ENCODE data around the gene EPS8L3.

Gene EPS8L3

GRCh38 chr1:109784551-109785252, 21.0 kb upstream of the EPS8L3 start:
- no peak overlapping the region for H3K4me3 ChIP-seq (ENCODE audit: low read length)
- H3K36me3 ChIP-seq (ENCODE audit: insufficient read depth, low read length): no peaks in the 10 kb centered on the region
- H3K4me1 ChIP-seq (ENCODE audit: control insufficient read depth, insufficient read depth, low read length): peaks cover 35% of the 10 kb centered on the region
- H3K9ac ChIP-seq (ENCODE audit: low read depth, low read length): no peak overlapping the region
- peaks cover 6% of the 10 kb centered on the region for H3K9me3 ChIP-seq (replicated peaks; ENCODE audit: low read length)
- H3K27me3 ChIP-seq (ENCODE audit: control insufficient read depth, insufficient read depth, low read length): no peaks in the 10 kb centered on the region
- H3K4me2 ChIP-seq (ENCODE audit: low read length): no peak overlapping the region

GRCh38 chr1:109783436-109783835, 19.7 kb upstream of the EPS8L3 start:
- Histone ChIP-seq H3K9ac (ENCODE audit: low read depth, low read length) (no peak overlapping the region), H3K4me3 (ENCODE audit: low read length) (peak overlapping the region; percentile 26), H3K4me2 (ENCODE audit: low read length) (peak overlapping the region; percentile 51), H3K4me1 (ENCODE audit: control insufficient read depth, insufficient read depth, low read length) (peaks cover 35% of the 10 kb centered on the region), H3K27me3 (ENCODE audit: control insufficient read depth, insufficient read depth, low read length) (no peaks in the 10 kb centered on the region), H3K9me3 (replicated peaks; ENCODE audit: low read length) (peaks cover 6% of the 10 kb centered on the region), H3K36me3 (ENCODE audit: insufficient read depth, low read length) (no peaks in the 10 kb centered on the region)

- Histone ChIP-seq H3K4me1 (ENCODE audit: control insufficient read depth, insufficient read depth, low read length) (peaks cover 35% of the 10 kb centered on the region), H3K4me3 (ENCODE audit: low read length) (no peak overlapping the region), H3K27me3 (ENCODE audit: control insufficient read depth, insufficient read depth, low read length) (no peaks in the 10 kb centered on the region), H3K4me2 (ENCODE audit: low read length) (no peak overlapping the region), H3K9me3 (replicated peaks; ENCODE audit: low read length) (peaks cover 6% of the 10 kb centered on the region), H3K9ac (ENCODE audit: low read depth, low read length) (no peak overlapping the region), H3K36me3 (ENCODE audit: insufficient read depth, low read length) (no peaks in the 10 kb centered on the region)
These were observed 19.2 kb upstream of the EPS8L3 start for GRCh38 chr1:109782927-109783326.

GRCh38 chr1:109782514-109782913, 18.8 kb upstream of the EPS8L3 start:
- Histone ChIP-seq H3K36me3 (ENCODE audit: insufficient read depth, low read length) (no peaks in the 10 kb centered on the region), H3K4me2 (ENCODE audit: low read length) (no peak overlapping the region)

GRCh38 chr1:109781806-109782205, 18.1 kb upstream of the EPS8L3 start:
- Histone ChIP-seq H3K4me1 (ENCODE audit: control insufficient read depth, insufficient read depth, low read length) (peaks cover 35% of the 10 kb centered on the region), H3K36me3 (ENCODE audit: insufficient read depth, low read length) (no peaks in the 10 kb centered on the region), H3K4me2 (ENCODE audit: low read length) (no peak overlapping the region)

More at GRCh38 chr1:109782514-109782913, 18.8 kb upstream of the EPS8L3 start:
- H3K4me1 ChIP-seq (ENCODE audit: control insufficient read depth, insufficient read depth, low read length): peaks cover 33% of the 10 kb centered on the region
- H3K9ac ChIP-seq (ENCODE audit: low read depth, low read length): no peak overlapping the region
- H3K4me3 ChIP-seq (ENCODE audit: low read length): no peak overlapping the region
- peaks cover 6% of the 10 kb centered on the region for H3K9me3 ChIP-seq (replicated peaks; ENCODE audit: low read length)
- no peaks in the 10 kb centered on the region for H3K27me3 ChIP-seq (ENCODE audit: control insufficient read depth, insufficient read depth, low read length)

GRCh38 chr1:109780982-109781381, 17.3 kb upstream of the EPS8L3 start:
- Histone ChIP-seq H3K4me1 (ENCODE audit: control insufficient read depth, insufficient read depth, low read length) (peaks cover 30% of the 10 kb centered on the region), H3K36me3 (ENCODE audit: insufficient read depth, low read length) (no peaks in the 10 kb centered on the region), H3K4me2 (ENCODE audit: low read length) (no peak overlapping the region), H3K4me3 (ENCODE audit: low read length) (no peak overlapping the region), H3K9ac (ENCODE audit: low read depth, low read length) (no peak overlapping the region), H3K27me3 (ENCODE audit: control insufficient read depth, insufficient read depth, low read length) (no peaks in the 10 kb centered on the region), H3K9me3 (replicated peaks; ENCODE audit: low read length) (peaks cover 6% of the 10 kb centered on the region)

More at GRCh38 chr1:109781806-109782205, 18.1 kb upstream of the EPS8L3 start:
- Histone ChIP-seq H3K9me3 (replicated peaks; ENCODE audit: low read length) (peaks cover 6% of the 10 kb centered on the region), H3K4me3 (ENCODE audit: low read length) (no peak overlapping the region), H3K27me3 (ENCODE audit: control insufficient read depth, insufficient read depth, low read length) (no peaks in the 10 kb centered on the region), H3K9ac (ENCODE audit: low read depth, low read length) (no peak overlapping the region)

GRCh38 chr1:109777980-109778625, 14.4 kb upstream of the EPS8L3 start:
- no peaks in the 10 kb centered on the region for H3K36me3 ChIP-seq (ENCODE audit: insufficient read depth, low read length)
- peaks cover 6% of the 10 kb centered on the region for H3K9me3 ChIP-seq (replicated peaks; ENCODE audit: low read length)
- no peak overlapping the region for H3K4me3 ChIP-seq (ENCODE audit: low read length)
- peaks cover 20% of the 10 kb centered on the region for H3K4me1 ChIP-seq (ENCODE audit: control insufficient read depth, insufficient read depth, low read length)
- peaks cover 5% of the 10 kb centered on the region for H3K27me3 ChIP-seq (ENCODE audit: control insufficient read depth, insufficient read depth, low read length)
- no peak overlapping the region for H3K4me2 ChIP-seq (ENCODE audit: low read length)
- H3K9ac ChIP-seq (ENCODE audit: low read depth, low read length): no peak overlapping the region

GRCh38 chr1:109777436-109777835, 13.7 kb upstream of the EPS8L3 start:
- H3K9me3 ChIP-seq (replicated peaks; ENCODE audit: low read length): peaks cover 6% of the 10 kb centered on the region
- H3K4me2 ChIP-seq (ENCODE audit: low read length): no peak overlapping the region
- no peak overlapping the region for H3K4me3 ChIP-seq (ENCODE audit: low read length)
- H3K4me1 ChIP-seq (ENCODE audit: control insufficient read depth, insufficient read depth, low read length): peaks cover 14% of the 10 kb centered on the region
- peaks cover 5% of the 10 kb centered on the region for H3K27me3 ChIP-seq (ENCODE audit: control insufficient read depth, insufficient read depth, low read length)
- no peak overlapping the region for H3K9ac ChIP-seq (ENCODE audit: low read depth, low read length)
- H3K36me3 ChIP-seq (ENCODE audit: insufficient read depth, low read length): no peaks in the 10 kb centered on the region

- H3K4me1 ChIP-seq (ENCODE audit: control insufficient read depth, insufficient read depth, low read length): peaks cover 9% of the 10 kb centered on the region
- no peaks in the 10 kb centered on the region for H3K36me3 ChIP-seq (ENCODE audit: insufficient read depth, low read length)
- peaks cover 6% of the 10 kb centered on the region for H3K9me3 ChIP-seq (replicated peaks; ENCODE audit: low read length)
- peaks cover 5% of the 10 kb centered on the region for H3K27me3 ChIP-seq (ENCODE audit: control insufficient read depth, insufficient read depth, low read length)
- no peak overlapping the region for H3K9ac ChIP-seq (ENCODE audit: low read depth, low read length)
- H3K4me2 ChIP-seq (ENCODE audit: low read length): no peak overlapping the region
- no peak overlapping the region for H3K4me3 ChIP-seq (ENCODE audit: low read length)
These were observed 13.2 kb upstream of the EPS8L3 start for GRCh38 chr1:109776911-109777310.

GRCh38 chr1:109776206-109776835, 12.6 kb upstream of the EPS8L3 start:
- H3K4me2 ChIP-seq (ENCODE audit: low read length): no peak overlapping the region
- peaks cover 6% of the 10 kb centered on the region for H3K4me1 ChIP-seq (ENCODE audit: control insufficient read depth, insufficient read depth, low read length)
- H3K27me3 ChIP-seq (ENCODE audit: control insufficient read depth, insufficient read depth, low read length): peaks cover 5% of the 10 kb centered on the region
- no peaks in the 10 kb centered on the region for H3K36me3 ChIP-seq (ENCODE audit: insufficient read depth, low read length)
- peaks cover 6% of the 10 kb centered on the region for H3K9me3 ChIP-seq (replicated peaks; ENCODE audit: low read length)
- H3K4me3 ChIP-seq (ENCODE audit: low read length): no peak overlapping the region
- no peak overlapping the region for H3K9ac ChIP-seq (ENCODE audit: low read depth, low read length)

- H3K9me3 ChIP-seq (replicated peaks; ENCODE audit: low read length): no peaks in the 10 kb centered on the region
- H3K4me3 ChIP-seq (ENCODE audit: low read length): no peak overlapping the region
- no peak overlapping the region for H3K4me2 ChIP-seq (ENCODE audit: low read length)
- no peak overlapping the region for H3K9ac ChIP-seq (ENCODE audit: low read depth, low read length)
- H3K36me3 ChIP-seq (ENCODE audit: insufficient read depth, low read length): no peaks in the 10 kb centered on the region
- peaks cover 6% of the 10 kb centered on the region for H3K4me1 ChIP-seq (ENCODE audit: control insufficient read depth, insufficient read depth, low read length)
- H3K27me3 ChIP-seq (ENCODE audit: control insufficient read depth, insufficient read depth, low read length): peaks cover 5% of the 10 kb centered on the region
These were observed 11.7 kb upstream of the EPS8L3 start for GRCh38 chr1:109775398-109775797.

Measured in skeletal muscle satellite cell (primary cell).